ENCODE results near the gene CIAO2A.
A peak's percentile ranks its signal among the peaks of the same experiment; 100 is the strongest.

Gene CIAO2A

GRCh38 chr15:64037966-64038365 is 55.7 kb downstream of the CIAO2A start:
- DNase-seq: no peak

GRCh38 chr15:64037116-64037515 is 56.5 kb downstream of the CIAO2A start:
- DNase-seq: no peak

GRCh38 chr15:64035525-64035924 is 58.1 kb downstream of the CIAO2A start:
- no peak for DNase-seq

- no peak for DNase-seq
Measured at GRCh38 chr15:64034519-64034918, 59.1 kb downstream of the CIAO2A start.

- no peak for DNase-seq
Measured at GRCh38 chr15:64032329-64032728, 61.3 kb downstream of the CIAO2A start.

GRCh38 chr15:64030123-64030522 is 63.5 kb downstream of the CIAO2A start:
- DNase-seq: no peak

GRCh38 chr15:64029633-64030032 is 64.0 kb downstream of the CIAO2A start:
- no peak for DNase-seq

- no peak for DNase-seq
Measured at GRCh38 chr15:64029110-64029509, 64.5 kb downstream of the CIAO2A start.

- DNase-seq: no peak
Measured at GRCh38 chr15:64026591-64026990, 67.0 kb downstream of the CIAO2A start.

- peak; percentile 71 for DNase-seq
Measured at GRCh38 chr15:64024172-64025050, 69.2 kb downstream of the CIAO2A start.

- no peak for DNase-seq
Measured at GRCh38 chr15:64023220-64023619, 70.4 kb downstream of the CIAO2A start.

GRCh38 chr15:64022571-64022970 is 71.1 kb downstream of the CIAO2A start:
- no peak for DNase-seq

Measured in NK-92 treated with Interleukin-12 subunit alpha and Interleukin-12 subunit beta, amount 100 ng/mL, for 24 hours (cell line).